Eye (tissue), 1 donor: ENCODE results near the gene MRPL23.
A peak's percentile ranks its signal among the peaks of the same experiment; 100 is the strongest.

Experiments used
- DNase-seq: peaks from one replicate; pipeline ENCODE4 v3.0.0-alpha.2; 2015

MRPL23 gene

DNA sequence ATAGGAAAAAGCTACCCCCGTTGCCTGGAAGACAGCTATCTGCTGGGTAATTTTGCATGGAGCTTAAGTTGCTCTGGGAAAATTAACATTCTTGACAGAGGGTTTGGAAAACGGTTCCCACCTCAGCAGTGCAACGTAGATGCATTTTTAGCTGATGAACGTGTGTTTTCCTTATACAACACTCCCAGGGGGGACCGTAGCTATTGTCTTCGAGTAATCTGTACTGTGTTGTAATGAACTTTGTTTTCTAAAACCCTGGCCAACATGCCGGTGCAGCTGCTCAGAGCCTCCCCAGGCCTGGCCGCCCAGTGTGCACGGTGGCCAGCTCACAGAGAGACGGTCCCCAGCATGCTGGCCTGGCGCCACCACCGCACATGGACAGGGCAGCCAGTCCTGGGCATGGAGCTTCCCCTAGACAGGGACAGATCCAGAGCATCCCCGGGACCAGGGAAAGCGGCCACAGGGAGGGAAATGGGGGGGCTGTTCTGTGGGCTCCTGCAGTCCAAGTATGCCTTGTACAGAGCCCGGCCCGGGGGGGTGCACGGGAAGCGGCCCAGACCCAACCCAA lies 25.5 kb upstream of the MRPL23 start:
- peak; percentile 80 for DNase-seq

DNA sequence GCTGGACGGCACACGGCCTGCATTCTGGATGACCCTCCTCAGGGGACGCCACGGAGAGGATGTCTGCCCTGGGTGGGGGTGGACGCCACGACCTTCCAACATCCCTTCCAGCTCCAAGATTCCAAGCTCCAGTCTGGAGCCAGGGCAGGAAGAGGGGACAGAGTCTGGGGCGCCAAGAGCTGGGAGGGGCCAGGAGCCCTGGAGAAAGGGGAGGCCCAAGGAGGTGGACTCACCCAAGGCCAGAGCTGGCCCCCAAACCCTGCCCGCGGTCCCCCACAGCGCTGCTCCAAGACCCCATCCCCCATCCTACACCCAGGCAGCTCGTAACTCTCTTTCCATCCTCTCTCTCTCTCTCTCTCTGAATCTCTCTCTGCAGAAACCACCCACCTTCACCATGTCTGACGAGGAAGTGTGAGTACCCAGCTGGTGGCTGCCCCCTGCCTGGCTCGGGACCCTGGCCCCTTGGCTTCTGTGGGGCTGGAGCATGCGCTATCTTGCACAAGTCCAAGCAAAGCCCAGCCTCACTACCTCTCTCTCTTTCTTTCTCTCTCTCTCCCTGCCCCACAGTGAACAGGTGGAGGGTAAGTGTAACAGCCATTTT lies 24.6 kb upstream of the MRPL23 start:
- no peak for DNase-seq

DNA sequence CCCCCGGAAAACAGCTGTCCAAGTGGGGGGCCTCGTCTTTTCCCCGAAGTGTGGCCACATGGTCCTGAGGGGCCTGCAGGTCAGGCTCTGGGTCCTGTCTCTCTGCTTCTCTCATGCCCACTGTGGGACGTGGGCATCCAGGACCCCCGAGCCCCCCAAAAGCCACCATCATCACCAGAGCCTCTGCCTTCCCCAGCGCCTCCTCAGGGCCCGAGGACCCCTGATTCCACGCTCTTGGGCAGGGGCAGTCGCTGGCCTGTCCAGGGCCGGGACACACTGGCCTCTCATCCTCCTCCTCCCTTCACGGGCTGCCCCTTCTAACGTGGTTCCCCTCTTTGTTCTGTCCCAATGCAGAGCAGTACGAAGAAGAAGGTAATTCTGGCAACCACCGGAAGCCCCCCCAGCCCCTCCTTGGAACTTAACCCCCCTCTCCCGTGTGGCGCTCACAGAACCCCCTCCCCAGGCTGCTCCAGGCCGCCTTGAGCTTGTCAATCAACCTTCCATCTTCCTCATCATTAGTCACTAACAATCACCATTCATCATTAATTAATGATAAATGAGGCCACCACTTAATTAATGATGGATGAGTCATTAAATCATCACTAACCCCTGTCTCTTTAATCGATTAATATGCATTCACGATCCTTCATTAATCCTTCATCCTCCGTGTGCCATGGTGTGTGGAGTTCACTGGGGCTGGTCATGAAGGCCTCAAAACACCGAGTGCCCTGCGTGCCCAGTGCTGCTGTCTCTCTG lies 23.8 kb upstream of the MRPL23 start:
- DNase-seq: no peak

GRCh38 chr11:1924181-1924580 lies 23.0 kb upstream of the MRPL23 start:
- DNase-seq: no peak

GRCh38 chr11:1924646-1925372 lies 22.3 kb upstream of the MRPL23 start:
- no peak for DNase-seq

DNA sequence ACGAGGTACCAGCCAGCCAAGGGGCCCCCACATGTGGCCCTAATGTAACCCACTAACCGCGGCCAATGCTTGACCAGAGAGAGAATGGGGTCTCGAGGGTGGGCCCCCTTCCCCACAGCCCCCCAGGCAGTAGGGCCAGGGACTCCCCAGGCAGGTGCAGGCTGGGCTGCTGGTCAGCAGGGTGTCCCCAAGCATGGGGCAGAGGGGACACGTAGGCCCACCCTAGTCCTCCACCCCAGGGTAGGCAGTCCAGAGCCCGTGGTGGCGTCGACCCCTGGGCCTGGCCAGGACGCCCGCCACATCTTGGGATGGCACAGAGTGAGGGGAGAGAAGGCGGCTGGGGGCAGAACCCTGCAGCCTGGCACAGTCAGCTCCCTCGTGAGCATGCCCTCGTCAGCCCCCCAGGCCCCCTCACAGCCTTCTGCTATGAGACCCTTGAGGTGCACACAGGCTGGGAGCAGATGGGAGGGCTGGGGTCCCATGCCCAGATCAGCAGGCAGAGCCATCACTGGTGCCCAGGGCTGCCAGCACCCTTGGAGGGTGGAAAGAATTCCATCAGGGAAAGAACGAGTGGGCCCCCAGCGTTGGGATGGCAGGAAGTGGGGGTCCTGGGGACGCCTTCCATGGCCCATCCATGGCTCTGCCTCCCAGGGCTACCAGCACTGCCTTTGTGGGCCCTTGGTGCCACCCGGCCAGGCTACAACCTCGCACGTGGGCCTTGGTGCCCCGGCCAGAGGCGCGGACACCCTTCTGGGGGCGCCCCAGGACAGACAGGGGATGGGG lies 21.6 kb upstream of the MRPL23 start:
- DNase-seq: no peak

GRCh38 chr11:1926156-1927025 lies 20.7 kb upstream of the MRPL23 start:
- no peak for DNase-seq

DNA sequence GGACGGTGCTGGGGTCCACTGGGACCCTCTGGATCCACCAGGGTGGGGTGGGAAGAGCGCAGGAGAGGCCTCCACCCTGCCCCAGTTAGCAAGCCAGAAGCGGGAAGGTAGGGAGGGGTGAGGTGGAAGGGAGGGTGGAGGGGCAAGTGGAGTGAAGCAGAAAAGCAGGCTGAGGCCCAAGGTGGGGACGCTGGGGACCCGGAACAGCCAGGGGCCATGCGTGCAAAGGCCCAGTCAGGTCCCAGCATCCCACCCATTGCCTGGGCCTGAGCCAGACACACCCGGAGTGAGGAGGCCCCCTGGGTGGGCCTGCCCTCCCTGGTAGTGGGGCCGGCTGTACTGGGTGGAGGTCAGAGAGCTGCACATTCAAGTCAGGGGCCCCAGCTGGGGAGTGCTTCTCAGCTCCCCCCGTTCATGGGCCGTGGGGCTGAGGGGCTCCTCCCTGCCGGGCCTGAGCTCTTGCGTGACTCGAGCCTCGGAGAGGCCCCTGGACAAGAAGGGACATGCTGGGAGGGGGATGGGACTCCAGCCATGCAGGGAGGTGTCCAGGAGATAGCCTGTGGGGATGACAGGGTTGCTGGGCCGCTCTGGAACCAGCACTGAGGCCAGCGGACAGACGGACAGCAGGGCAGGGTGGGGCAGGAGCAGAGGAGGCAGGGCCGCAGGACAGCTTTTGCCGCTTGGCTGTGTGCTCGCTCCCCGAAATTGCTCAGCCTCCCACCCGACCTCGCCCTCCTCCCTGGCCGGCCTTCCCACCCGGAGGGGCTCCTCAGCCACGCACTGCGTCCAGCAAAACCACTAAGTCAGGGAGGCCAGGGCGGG lies 19.9 kb upstream of the MRPL23 start:
- DNase-seq: peak; percentile 67

- no peak for DNase-seq
Measured at GRCh38 chr11:1927848-1928469, 19.2 kb upstream of the MRPL23 start.

GRCh38 chr11:1928470-1928890 lies 18.7 kb upstream of the MRPL23 start:
- no peak for DNase-seq

DNA sequence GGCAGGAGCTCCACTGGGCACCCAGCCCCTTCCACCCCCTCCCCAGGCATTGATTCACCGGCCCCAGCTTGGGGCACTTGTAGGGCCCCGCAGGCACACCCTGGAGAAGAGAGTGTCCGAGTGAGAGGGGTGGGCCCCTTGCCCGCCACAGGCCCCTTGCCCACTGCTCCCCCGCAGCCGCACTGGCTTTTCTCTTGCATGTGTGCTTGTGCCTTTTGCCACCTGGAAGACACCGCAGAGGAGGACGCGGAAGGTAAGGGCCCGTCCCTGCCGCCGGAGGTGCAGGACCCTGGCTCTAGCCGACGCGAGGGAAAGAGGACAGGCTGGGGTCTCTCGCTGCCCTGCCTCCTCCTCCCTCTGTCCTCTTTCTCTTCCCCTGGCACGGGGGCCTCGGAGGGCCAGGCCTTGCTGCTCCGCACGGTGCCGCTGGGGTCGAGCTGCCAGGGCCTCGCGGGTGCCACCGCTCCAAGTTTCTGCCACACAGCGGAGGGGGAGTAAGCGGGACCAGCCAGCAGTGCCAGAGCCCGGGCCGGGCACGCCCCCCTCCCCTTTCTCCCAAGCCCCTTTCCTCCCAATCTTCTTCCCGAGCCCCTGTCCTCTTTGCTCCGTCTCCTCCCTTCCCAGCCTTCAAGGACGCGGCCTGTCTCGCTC lies 18.1 kb upstream of the MRPL23 start:
- no peak for DNase-seq

DNA sequence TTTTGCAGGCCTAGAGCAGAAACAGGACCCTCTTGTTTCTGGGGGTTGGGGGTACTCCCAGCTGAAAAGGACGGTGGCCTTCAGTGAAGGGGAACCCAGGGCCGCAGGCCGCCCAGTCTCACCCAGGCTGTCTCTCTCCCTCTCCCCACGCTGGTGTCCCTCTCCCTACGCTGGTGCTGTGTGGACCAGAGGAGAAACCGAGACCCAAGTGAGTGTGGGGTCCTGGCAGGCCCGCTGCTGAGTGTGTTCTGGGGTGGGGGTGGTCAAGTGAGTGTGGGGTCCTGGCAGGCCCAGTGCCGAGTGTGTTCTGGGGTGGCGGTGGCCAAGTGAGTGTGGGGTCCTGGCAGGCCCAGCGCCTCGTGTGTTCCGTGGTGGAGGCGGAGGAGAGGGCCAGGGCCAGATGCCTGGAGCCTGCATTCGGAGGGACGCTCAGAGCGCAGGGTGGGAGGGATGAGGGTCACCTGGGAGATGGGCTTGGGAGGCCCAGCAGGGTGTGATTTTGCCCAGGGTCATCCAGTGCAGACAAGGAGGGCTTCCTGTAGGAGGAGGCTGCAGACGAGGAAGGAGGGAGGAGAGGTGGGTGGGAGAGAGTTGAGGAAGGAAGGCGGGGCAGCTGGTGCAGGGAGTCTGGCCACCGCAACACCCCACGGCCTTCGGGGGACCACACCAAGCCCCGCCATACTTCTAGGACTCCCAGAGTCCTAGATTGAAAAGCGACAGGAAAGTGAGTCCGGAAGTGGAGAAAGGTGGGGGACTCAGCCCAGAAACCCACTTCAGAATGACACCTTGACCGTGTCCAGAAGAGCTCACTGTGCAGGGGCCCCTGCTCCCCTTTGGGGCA lies 17.3 kb upstream of the MRPL23 start:
- no peak for DNase-seq

DNA sequence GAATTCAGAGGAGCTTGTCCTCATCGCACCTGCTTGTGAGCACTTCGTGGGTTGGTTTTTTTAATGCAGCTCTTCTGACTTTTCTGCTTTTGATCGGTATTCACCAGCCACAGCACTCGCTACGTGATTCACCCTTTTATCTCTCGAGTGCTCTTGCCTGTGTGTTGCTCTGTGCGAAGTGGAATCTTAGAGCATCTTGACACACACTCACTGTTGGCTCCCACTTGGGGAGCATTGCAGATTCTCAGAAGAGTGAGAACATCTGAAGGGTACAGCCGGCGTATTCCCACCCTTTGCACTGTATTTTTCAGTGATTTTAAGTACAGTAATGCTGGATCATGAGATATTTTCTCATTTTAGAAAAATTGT lies 16.7 kb upstream of the MRPL23 start:
- DNase-seq: no peak

GRCh38 chr11:1931341-1932104 lies 15.6 kb upstream of the MRPL23 start:
- DNase-seq: peak; percentile 65

DNA sequence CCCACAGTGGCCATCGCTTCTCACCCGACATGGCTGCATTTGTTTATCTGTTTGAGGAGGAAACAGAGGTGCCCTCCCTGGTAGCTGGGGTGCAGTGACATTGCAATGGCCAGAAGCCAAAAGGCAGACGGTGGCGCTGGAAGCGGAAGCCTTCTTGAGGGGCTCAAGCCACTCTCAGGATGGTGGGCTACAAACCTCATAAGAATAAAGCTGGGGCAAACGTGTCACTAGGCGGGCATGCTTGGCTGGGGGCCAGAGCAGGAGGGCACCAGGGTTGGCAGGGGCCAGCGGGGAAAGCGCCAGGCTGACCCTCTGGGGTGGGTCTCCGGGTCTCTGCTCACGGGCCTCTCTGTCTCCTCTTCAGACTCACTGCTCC lies 15.0 kb upstream of the MRPL23 start:
- DNase-seq: no peak

GRCh38 chr11:1932681-1933080 lies 14.5 kb upstream of the MRPL23 start:
- DNase-seq: no peak

- no peak for DNase-seq
Measured at GRCh38 chr11:1933416-1934334, 13.5 kb upstream of the MRPL23 start.
